Measurements from ENCODE around the gene SIDT1.

- no peak for TF ChIP-seq CTCF (IDR thresholded peaks at IDR 0.05)
- TF ChIP-seq POLR2A (IDR thresholded peaks at IDR 0.05), result no peak
Measured at GRCh38 chr3:113498221-113499005, 33.9 kb upstream of the SIDT1 start.

Measured in heart left ventricle (tissue), 13 donors.